SK-N-MC (cell line): ENCODE results near the gene MALAT1.

Experiments used
- DNase-seq: peaks from one replicate; pipeline ENCODE4 v3.0.0-alpha.2; 2011; ENCODE audit warnings: low read depth, low spot score
- H3K27ac ChIP-seq: fragments of 200-600 bp; sonication (generic); 2 replicates; pipeline ENCODE4 v1.5.1; 2016; ENCODE audit warnings: mixed run types
- H3K36me3 ChIP-seq: fragments of 200-600 bp; sonication (generic); 2 replicates; pipeline ENCODE4 v1.6.1; 2017; ENCODE audit warnings: antibody characterized with exemption, low read length, mixed read lengths; ENCODE audit not compliant: insufficient read depth
- H3K4me3 ChIP-seq: fragments of 200-600 bp; sonication (generic); 2 replicates; pipeline ENCODE4 v1.5.1; 2016
- H3K9ac ChIP-seq: fragments of 200-600 bp; sonication (generic); 2 replicates; pipeline ENCODE4 v1.8.0; 2017; ENCODE audit warnings: mixed run types, mixed read lengths; ENCODE audit not compliant: insufficient read length
- H3K9me3 ChIP-seq: fragments of 200-600 bp; sonication (generic); 2 replicates; pipeline ENCODE4 v1.6.1; 2017; ENCODE audit warnings: low read depth, mild to moderate bottlenecking, antibody characterized with exemption, low read length, moderate library complexity, mixed read lengths
- EZH2 ChIP-seq: fragments of 200-600 bp; sonication (generic); IDR thresholded peaks from one replicate; pipeline ENCODE4 v1.6.1; 2017; ENCODE audit warnings: antibody characterized with exemption
- FOXP2 ChIP-seq: optimal IDR thresholded peaks from 2 replicates; pipeline ENCODE3; 2011; ENCODE audit warnings: mild to moderate bottlenecking, moderate library complexity; ENCODE audit not compliant: insufficient read depth; ENCODE audit errors: extremely low read length, control extremely low read depth
- POLR2AphosphoS5 ChIP-seq: IDR thresholded peaks from 2 replicates; pipeline ENCODE4 v1.6.1; 2012; ENCODE audit warnings: mild to moderate bottlenecking, low read depth, low read length, borderline replicate concordance

Gene MALAT1

GRCh38 chr11:65549096-65549495, 50.3 kb downstream of the MALAT1 start:
- Histone ChIP-seq H3K9ac (no peak overlapping the region), H3K9me3 (no peaks in the 10 kb centered on the region), H3K4me3 (no peak overlapping the region), H3K27ac (no peak overlapping the region), H3K36me3 (peaks cover 19% of the 10 kb centered on the region; the same call in 1 of the 2 replicates)
- TF ChIP-seq POLR2AphosphoS5, result no peak
- DNase-seq, result no peak

- no peak for TF ChIP-seq POLR2AphosphoS5
- no peak for TF ChIP-seq FOXP2
- Histone ChIP-seq H3K9me3 (no peaks in the 10 kb centered on the region), H3K9ac (no peak overlapping the region), H3K4me3 (no peak overlapping the region), H3K27ac (no peak overlapping the region), H3K36me3 (peaks cover 19% of the 10 kb centered on the region; the same call in 1 of the 2 replicates)
- no peak for DNase-seq
These were observed 52.9 kb downstream of the MALAT1 start for GRCh38 chr11:65551572-65552387.

- no peak for DNase-seq
- Histone ChIP-seq H3K9me3 (no peaks in the 10 kb centered on the region), H3K4me3 (no peak overlapping the region), H3K36me3 (peaks cover 19% of the 10 kb centered on the region; the same call in 1 of the 2 replicates), H3K27ac (peak overlapping the region; percentile 67; the same call in 1 of the 2 replicates), H3K9ac (no peak overlapping the region)
- TF ChIP-seq POLR2AphosphoS5 (no peak), FOXP2 (no peak), EZH2 (no peak)
These were observed 53.6 kb downstream of the MALAT1 start for GRCh38 chr11:65552388-65552951.

DNA sequence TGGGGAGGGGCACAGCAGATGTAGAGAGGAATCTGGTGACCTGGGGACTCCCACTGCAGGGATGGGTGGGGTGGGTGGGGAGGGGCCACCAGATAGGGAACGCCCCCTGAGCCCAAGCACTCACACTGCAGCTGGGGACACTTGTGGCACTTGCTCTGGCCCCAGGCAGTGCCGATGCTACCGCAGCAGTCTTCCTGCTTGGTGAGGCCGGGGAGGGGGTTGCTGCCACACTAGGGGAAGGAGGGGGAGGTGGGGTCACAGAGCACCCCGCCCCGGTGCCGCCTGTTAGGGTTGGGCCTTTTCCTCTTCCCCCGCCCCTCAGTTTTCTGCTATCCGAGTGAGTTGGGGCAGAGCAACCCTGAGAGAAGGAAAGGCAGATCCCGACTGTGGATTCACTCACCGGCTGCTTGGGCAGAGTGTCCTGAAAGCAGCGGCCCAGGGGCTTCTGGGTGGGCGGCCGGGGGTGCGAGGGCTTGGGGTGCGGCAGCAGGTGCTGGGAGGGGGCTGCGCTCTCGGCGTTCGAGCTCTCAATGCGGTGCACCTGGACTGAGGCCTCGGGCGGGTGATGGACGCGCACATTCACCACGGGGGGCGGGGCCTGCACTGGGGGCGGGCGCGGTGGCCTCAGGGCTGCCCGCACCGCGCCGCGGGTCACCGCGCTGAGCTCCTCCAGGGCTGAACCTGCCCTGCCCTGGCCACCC, 54.6 kb downstream of the MALAT1 start:
- peak overlapping the region; percentile 64 for H3K4me3 ChIP-seq
- TF ChIP-seq POLR2AphosphoS5, result peak; percentile 59
- no peak for TF ChIP-seq EZH2
- DNase-seq, result no peak
- no peak overlapping the region for H3K9ac ChIP-seq
- H3K9me3 ChIP-seq, result no peaks in the 10 kb centered on the region
- H3K27ac ChIP-seq, result peak overlapping the region; percentile 73
- H3K36me3 ChIP-seq, result peaks cover 19% of the 10 kb centered on the region; the same call in 1 of the 2 replicates

DNA sequence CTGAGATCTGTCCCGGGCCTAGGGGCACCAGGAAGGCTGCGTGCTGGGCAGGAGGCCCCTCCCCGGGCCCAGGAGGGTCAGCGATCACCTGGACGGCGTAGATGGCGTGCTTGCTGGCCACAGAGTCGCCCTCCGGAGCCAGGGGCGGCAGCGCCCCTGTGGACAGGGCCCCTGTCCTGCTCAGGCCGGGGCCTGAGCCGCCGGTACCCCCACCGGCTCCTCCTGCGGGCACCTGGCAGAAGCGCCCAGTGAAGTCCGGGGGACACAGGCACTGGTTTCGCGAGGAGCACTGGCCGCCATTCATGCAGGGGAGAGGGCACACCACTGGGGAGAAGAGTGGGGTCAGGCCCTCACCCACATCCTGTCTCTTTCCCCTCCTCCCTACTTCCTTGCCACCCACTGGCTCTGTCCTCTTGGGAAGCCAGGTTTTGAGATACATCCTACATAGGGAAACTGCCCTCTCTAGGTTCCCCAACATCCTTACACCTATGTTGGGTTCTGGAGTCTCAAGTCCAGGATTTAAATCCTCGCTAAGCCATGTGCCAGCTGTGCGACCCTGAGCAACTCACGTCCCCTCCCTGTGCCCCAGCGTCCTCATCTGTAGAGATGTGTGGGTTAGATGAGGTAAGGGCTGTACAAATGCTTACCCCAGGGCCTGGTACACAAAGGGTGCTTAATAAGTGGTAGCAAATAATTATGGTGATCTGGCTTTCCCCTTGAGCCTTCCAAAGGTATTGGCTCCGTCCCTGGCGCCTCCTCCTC, 55.4 kb downstream of the MALAT1 start:
- H3K36me3 ChIP-seq, result peaks cover 17% of the 10 kb centered on the region; the same call in 1 of the 2 replicates
- H3K9me3 ChIP-seq, result no peaks in the 10 kb centered on the region
- TF ChIP-seq POLR2AphosphoS5, result no peak
- no peak for TF ChIP-seq EZH2
- H3K27ac ChIP-seq, result peak overlapping the region; percentile 73
- H3K4me3 ChIP-seq, result peak overlapping the region; percentile 64
- no peak for DNase-seq
- H3K9ac ChIP-seq, result peak overlapping the region; percentile 29

GRCh38 chr11:65554842-65555430, 56.1 kb downstream of the MALAT1 start:
- DNase-seq, result no peak
- TF ChIP-seq EZH2 (no peak), FOXP2 (no peak), POLR2AphosphoS5 (no peak)
- no peak overlapping the region for H3K4me3 ChIP-seq
- H3K9ac ChIP-seq, result no peak overlapping the region
- peak overlapping the region; percentile 73 for H3K27ac ChIP-seq
- H3K36me3 ChIP-seq, result peaks cover 13% of the 10 kb centered on the region; the same call in 1 of the 2 replicates
- H3K9me3 ChIP-seq, result no peaks in the 10 kb centered on the region

DNA sequence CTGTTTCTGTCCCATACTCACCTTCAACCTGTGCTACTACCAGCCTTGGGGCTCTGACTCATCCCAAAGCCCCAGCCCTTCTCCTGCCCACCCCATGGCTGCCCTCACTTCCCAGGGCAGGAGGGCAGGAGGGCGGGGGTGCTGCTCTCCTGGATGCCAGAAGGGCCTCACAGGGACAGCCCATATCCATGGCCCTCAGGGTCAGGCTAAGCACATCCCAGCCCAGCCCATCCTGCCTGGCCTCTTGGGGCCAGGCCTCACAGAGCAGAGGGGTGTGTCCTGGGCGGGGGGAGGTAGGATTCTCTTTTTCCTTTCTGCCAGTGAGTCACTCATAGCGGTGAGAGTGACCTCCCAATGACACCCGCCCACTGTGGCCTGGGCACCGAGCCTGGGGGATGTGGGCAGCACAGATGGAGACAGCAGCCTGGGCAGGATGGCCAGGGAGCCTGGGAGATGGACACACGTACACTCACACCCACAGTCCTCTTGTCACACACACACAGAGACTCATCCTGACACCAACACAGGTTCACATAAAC, 56.9 kb downstream of the MALAT1 start:
- no peak for DNase-seq
- peaks cover 12% of the 10 kb centered on the region; the same call in 1 of the 2 replicates for H3K36me3 ChIP-seq
- H3K9ac ChIP-seq, result no peak overlapping the region
- H3K4me3 ChIP-seq, result no peak overlapping the region
- no peak for TF ChIP-seq EZH2
- TF ChIP-seq POLR2AphosphoS5, result no peak
- TF ChIP-seq FOXP2, result no peak
- H3K9me3 ChIP-seq, result no peaks in the 10 kb centered on the region
- H3K27ac ChIP-seq, result no peak overlapping the region
